Psoas muscle (tissue), 8 donors: ENCODE data around the gene WDR91. TPM values are rescaled to one million over a fixed set of nuclear protein-coding genes. Genes with fewer than 3 reads are reported as not detected.

Source experiments
- ATAC-seq, 4 donors: fragments of 200-7000 bp; cut with Tn5 transposase; one replicate each; pipeline ENCODE4 v1.9.1; 2020; ENCODE audit warnings: moderate library complexity in 3 of 4, mild to moderate bottlenecking in 2 of 4
- DNase-seq, 2 donors: peaks; one replicate each; pipeline ENCODE4 v3.0.0-alpha.2; 2020
- H3K27ac ChIP-seq: fragments of 200-600 bp; one replicate; pipeline ENCODE4 v1.8.0; 2022
- H3K27me3 ChIP-seq, 3 donors: fragments of 200-600 bp in 1 of 3; one replicate each; pipeline versions ENCODE4 v1.6.1 to v1.8.0; 2013 to 2022; ENCODE audit warnings: low read length in 2 of 3, mild to moderate bottlenecking in 2 of 3, moderate library complexity in 1 of 3; ENCODE audit not compliant: insufficient read depth in 3 of 3
- H3K36me3 ChIP-seq, 2 donors: fragments of 200-600 bp in 1 of 2; one replicate each; pipeline versions ENCODE4 v1.6.1 to v1.8.0; 2013 to 2022; ENCODE audit warnings: low read depth in 1 of 2, mild to moderate bottlenecking in 1 of 2, moderate library complexity in 1 of 2; ENCODE audit not compliant: insufficient read depth in 1 of 2
- H3K4me1 ChIP-seq: fragments of 200-600 bp; one replicate; pipeline ENCODE4 v1.8.0; 2022
- H3K4me3 ChIP-seq: fragments of 200-600 bp; one replicate; pipeline ENCODE4 v1.8.0; 2022; ENCODE audit warnings: mild to moderate bottlenecking
- H3K9me3 ChIP-seq: fragments of 200-600 bp; one replicate; pipeline ENCODE4 v1.8.0; 2022
- CTCF ChIP-seq: fragments of 200-600 bp; IDR thresholded peaks from one replicate; pipeline ENCODE4 v1.8.0; 2022; ENCODE audit warnings: antibody characterized with exemption
- WGBS, 3 donors: extraction: QIAGEN DNeasy Blood & Tissue Kit; methylation state at CpG; one replicate each; pipeline versions ENCODE4 v1.1.6 to v1.1.7; 2013; 5-methylcytosine and 5-hydroxymethylcytosine counted together
- intact Hi-C, 2 donors: fragments of 100-400 bp; cut with DNase I; formaldehyde crosslinking; loops; one replicate each; pipeline versions ENCODE4 v1.11.0 to v1.14.2; 2022
- polyA plus RNA-seq, 3 donors: library from polyadenylated mRNA; stranded (reverse); fragments of 200-250 nt; gene quantifications; one replicate each; pipeline ENCODE4 v1.2.3, GENCODE V29; 2013
- total RNA-seq, 4 donors: library from RNA; stranded (reverse); fragmentation: NEBNext Ultra II Directional in 2 of 4; extraction: Animal tissue kit (Norgen Biotek cat#: 25700) in 2 of 4; gene quantifications; one replicate each; pipeline versions ENCODE4 v1.2.1 to v1.2.4, GENCODE V29; 2021 to 2023
- donor health status: healthy with polysubstance abuse.
- donor health status: DM: no; HTN: no; CAD: no; lungs with moderate emphysema.
- donor health status: Bipolar disorder and iron deficiency.
- donor health status: healthy.
- donor health status: DM: yes; HTN: yes; CAD: no.
- donor health status: DM: no; HTN: no; CAD: no.
- donor health status: DM: no; HTN: no; CAD: no.
- donor health status: DM: yes; HTN: yes; CAD: no.

Gene WDR91
- total and polyA plus RNA-seq, 7 donors, result 2.7 to 23.6 (median 4.8) TPM

GRCh38 chr7:135204341-135204749, 7.0 kb downstream of the WDR91 start:
- DNase-seq (no peak), ATAC-seq (peak in 2 of 4 donors; percentile 22 to 63)
- no peaks in the 10 kb centered on the region for H3K27me3 ChIP-seq
- TF ChIP-seq CTCF, result no peak
- peaks cover 0 to 75% of the 10 kb centered on the region in 2 donors for H3K36me3 ChIP-seq
- 80 to 87% (median 81%) methylated on average over 6 of the region's 6 CpGs for WGBS, 3 donors
- peaks cover 7% of the 10 kb centered on the region for H3K4me1 ChIP-seq
- H3K4me3 ChIP-seq, result no peak overlapping the region
- intact Hi-C loops, result no loop called here
- H3K9me3 ChIP-seq, result no peaks in the 10 kb centered on the region
- H3K27ac ChIP-seq, result no peak overlapping the region

- Histone ChIP-seq H3K27ac (no peak overlapping the region), H3K9me3 (no peaks in the 10 kb centered on the region), H3K36me3 (peaks cover 7 to 99% of the 10 kb centered on the region in 2 donors), H3K4me3 (no peak overlapping the region), H3K4me1 (peaks cover 6% of the 10 kb centered on the region), H3K27me3 (no peaks in the 10 kb centered on the region)
- TF ChIP-seq CTCF, result no peak
- DNase-seq (no peak), ATAC-seq (no peak)
- intact Hi-C loops, result no loop called here
- WGBS, 3 donors, result 65 to 80% (median 76%) methylated on average over 2 of the region's 2 CpGs
Observed at GRCh38 chr7:135201350-135201749, 10.0 kb downstream of the WDR91 start.

- H3K36me3 ChIP-seq, result peaks cover 10 to 99% of the 10 kb centered on the region in 2 donors
Observed at GRCh38 chr7:135200821-135201331, 10.4 kb downstream of the WDR91 start.

GRCh38 chr7:135199439-135199838, 11.9 kb downstream of the WDR91 start:
- DNase-seq, result no peak
- Histone ChIP-seq H3K9me3 (no peaks in the 10 kb centered on the region), H3K27ac (no peak overlapping the region), H3K4me1 (peaks cover 6% of the 10 kb centered on the region), H3K27me3 (no peaks in the 10 kb centered on the region), H3K36me3 (peaks cover 10 to 99% of the 10 kb centered on the region in 2 donors), H3K4me3 (no peak overlapping the region)
- intact Hi-C loops, result no loop called here
- no peak for ATAC-seq
- no peak for TF ChIP-seq CTCF
- 85 to 90% (median 89%) methylated on average over 4 of the region's 4 CpGs for WGBS, 3 donors

More at GRCh38 chr7:135200821-135201331, 10.4 kb downstream of the WDR91 start:
- intact Hi-C loops, result no loop called here
- Histone ChIP-seq H3K9me3 (no peaks in the 10 kb centered on the region), H3K27ac (no peak overlapping the region), H3K4me3 (no peak overlapping the region), H3K27me3 (no peaks in the 10 kb centered on the region), H3K4me1 (peaks cover 6% of the 10 kb centered on the region)
- TF ChIP-seq CTCF, result no peak
- DNase-seq, result no peak
- 39 to 74% (median 48%) methylated on average over 3 of the region's 3 CpGs for WGBS, 3 donors
- ATAC-seq, result peak in 2 of 4 donors; percentile 10 to 21
